Skeletal muscle tissue (tissue), 4 donors: ENCODE results near the gene LHX4. TPM values are rescaled to one million over a fixed set of nuclear protein-coding genes. Genes with fewer than 3 reads are reported as not detected.

Source experiments
- H3K27ac ChIP-seq: one replicate; pipeline ENCODE4 v1.7.0; 2013; ENCODE audit warnings: mild to moderate bottlenecking, low read depth, low read length, inconsistent platforms
- H3K27me3 ChIP-seq, 3 donors: one replicate each; pipeline ENCODE4 v1.7.0; 2013; ENCODE audit warnings: low read length in 3 of 3; ENCODE audit not compliant: control insufficient read depth in 3 of 3, insufficient read depth in 3 of 3
- H3K36me3 ChIP-seq, 3 donors: one replicate each; pipeline ENCODE4 v1.7.0; 2013; ENCODE audit warnings: low read length in 3 of 3; ENCODE audit not compliant: control insufficient read depth in 3 of 3, insufficient read depth in 3 of 3
- H3K4me1 ChIP-seq, 3 donors: one replicate each; pipeline ENCODE4 v1.7.0; 2013; ENCODE audit warnings: low read length in 3 of 3, mild to moderate bottlenecking in 3 of 3; ENCODE audit not compliant: control insufficient read depth in 3 of 3, insufficient read depth in 3 of 3
- H3K4me3 ChIP-seq, 3 donors: one replicate each; pipeline ENCODE4 v1.7.0; 2013; ENCODE audit warnings: low read length in 3 of 3
- H3K9ac ChIP-seq, 3 donors: one replicate each; pipeline ENCODE4 v1.7.0; 2013; ENCODE audit warnings: low read length in 3 of 3, mild to moderate bottlenecking in 3 of 3, moderate library complexity in 2 of 3, low read depth in 1 of 3
- H3K9me3 ChIP-seq, 3 donors: one replicate each; pipeline ENCODE4 v1.7.0; 2013; ENCODE audit warnings: low read length in 3 of 3; ENCODE audit not compliant: control insufficient read depth in 3 of 3
- total RNA-seq: library from RNA; depleted of rRNA; stranded (reverse); fragments of >200 nt; gene quantifications from one replicate; pipeline ENCODE4 v1.2.3, GENCODE V29; 2014
- donor health status: Osteomylitis.

Gene LHX4
- total RNA-seq, 1 donor from 2014 or later, result not detected

DNA sequence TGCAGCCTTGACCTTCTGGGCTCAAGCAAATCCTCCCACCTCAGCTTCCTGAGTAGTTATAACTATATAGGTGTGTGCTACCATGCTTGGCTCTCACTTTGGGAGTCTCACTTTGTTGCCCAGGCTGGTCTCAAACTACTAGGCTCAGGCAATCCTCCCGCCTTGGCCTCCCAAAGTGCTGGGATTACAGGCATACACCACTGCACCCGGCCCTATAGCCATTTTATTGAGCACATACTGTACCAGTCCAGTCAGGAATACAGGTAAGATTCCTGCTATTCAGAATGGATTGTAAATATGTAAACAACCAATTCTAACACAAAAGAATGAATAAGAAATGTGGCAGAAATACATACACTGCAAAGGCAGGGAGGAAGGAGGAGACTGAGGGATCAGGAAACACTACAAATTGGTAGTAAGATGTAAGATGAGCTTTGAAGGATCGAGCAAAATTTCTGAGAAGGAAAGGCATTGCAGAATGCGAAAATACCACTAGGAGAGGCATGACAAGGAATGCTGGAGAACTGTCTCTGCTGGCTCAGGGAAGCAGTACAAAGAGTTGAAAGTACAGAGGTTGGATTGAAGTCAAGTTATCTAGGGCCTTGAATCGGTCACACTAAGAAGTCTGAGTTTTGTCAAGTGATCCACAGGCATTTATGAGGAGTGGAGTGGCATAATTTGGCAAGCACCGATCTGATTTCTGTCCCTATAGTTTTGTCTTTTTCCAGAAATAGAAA, 60.4 kb downstream of the LHX4 start:
- no peak overlapping the region for H3K27ac ChIP-seq
- H3K36me3 ChIP-seq, result peaks cover 0 to 2% (median 0%) of the 10 kb centered on the region in 3 donors
- no peaks in the 10 kb centered on the region for H3K27me3 ChIP-seq
- no peaks in the 10 kb centered on the region for H3K9me3 ChIP-seq
- no peaks in the 10 kb centered on the region for H3K4me1 ChIP-seq
- no peak overlapping the region for H3K4me3 ChIP-seq
- no peak overlapping the region for H3K9ac ChIP-seq

DNA sequence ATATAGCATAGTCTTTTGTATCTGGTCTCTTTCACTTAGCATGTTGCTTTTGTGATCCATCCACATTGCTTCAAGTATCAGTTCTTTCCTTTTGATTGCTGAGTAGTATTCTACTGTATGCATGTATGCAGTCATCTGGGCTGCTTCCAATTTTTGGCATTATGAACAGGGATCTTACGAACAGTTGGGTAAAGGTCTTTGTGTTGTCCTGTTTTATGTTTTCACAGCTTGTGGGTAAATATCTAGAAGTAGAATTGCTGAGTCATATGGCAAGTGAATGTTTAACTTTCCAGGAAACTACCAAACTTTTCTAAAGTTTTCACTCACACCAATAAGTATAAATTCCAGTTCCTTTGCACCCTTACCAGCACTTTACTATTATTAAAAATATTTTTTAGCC, 60.9 kb downstream of the LHX4 start:
- H3K4me3 ChIP-seq, result no peak overlapping the region
- H3K27ac ChIP-seq, result no peak overlapping the region
- no peak overlapping the region for H3K9ac ChIP-seq
- H3K9me3 ChIP-seq, result no peaks in the 10 kb centered on the region
- H3K36me3 ChIP-seq, result peaks cover 0 to 2% (median 0%) of the 10 kb centered on the region in 3 donors
- no peaks in the 10 kb centered on the region for H3K4me1 ChIP-seq
- no peaks in the 10 kb centered on the region for H3K27me3 ChIP-seq

DNA sequence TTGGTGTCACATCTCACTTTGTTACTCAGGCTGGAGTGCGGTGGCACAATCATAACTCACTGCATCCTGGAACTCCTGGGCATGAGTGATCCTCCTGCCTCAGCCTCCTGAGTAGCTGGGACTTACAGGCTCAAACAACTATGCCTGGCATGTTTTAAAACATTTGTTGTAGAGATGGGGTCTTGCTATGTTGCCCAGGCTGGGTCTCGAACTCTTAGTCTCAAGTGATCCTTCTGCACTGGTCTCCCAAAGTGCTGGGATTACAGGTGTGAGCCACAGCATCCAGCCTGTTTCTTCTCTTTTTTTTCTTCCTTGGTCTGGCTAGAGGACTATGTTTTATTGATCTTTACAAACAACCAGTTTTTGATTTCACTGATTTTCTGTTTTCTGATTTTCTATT, 64.6 kb downstream of the LHX4 start:
- H3K27me3 ChIP-seq, result no peaks in the 10 kb centered on the region
- H3K4me3 ChIP-seq, result no peak overlapping the region
- H3K9me3 ChIP-seq, result no peaks in the 10 kb centered on the region
- H3K27ac ChIP-seq, result no peak overlapping the region
- no peaks in the 10 kb centered on the region for H3K4me1 ChIP-seq
- H3K36me3 ChIP-seq, result no peaks in the 10 kb centered on the region
- no peak overlapping the region for H3K9ac ChIP-seq

DNA sequence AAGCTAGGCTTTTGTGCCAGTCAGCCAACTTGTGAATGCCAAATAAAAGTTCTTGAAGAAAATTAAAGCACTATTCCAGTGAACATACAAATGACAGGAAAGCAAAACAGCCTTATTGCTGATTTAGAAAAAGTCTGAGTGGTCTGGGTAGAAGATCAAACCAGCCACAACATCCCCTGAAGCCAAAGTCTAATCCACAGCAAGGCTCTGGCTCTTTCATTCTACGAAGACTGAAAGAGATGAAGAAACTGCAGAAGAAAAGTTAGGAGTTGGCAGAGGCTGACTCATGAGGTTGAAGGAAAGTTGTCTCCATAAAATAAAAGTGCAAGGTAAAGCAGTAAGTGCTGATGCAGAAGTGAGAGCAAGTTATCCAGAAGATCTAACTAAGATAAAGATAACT, 65.9 kb downstream of the LHX4 start:
- Histone ChIP-seq H3K36me3 (no peaks in the 10 kb centered on the region), H3K4me3 (no peak overlapping the region), H3K9ac (no peak overlapping the region), H3K27me3 (no peaks in the 10 kb centered on the region), H3K4me1 (no peaks in the 10 kb centered on the region), H3K9me3 (no peaks in the 10 kb centered on the region), H3K27ac (no peak overlapping the region)

DNA sequence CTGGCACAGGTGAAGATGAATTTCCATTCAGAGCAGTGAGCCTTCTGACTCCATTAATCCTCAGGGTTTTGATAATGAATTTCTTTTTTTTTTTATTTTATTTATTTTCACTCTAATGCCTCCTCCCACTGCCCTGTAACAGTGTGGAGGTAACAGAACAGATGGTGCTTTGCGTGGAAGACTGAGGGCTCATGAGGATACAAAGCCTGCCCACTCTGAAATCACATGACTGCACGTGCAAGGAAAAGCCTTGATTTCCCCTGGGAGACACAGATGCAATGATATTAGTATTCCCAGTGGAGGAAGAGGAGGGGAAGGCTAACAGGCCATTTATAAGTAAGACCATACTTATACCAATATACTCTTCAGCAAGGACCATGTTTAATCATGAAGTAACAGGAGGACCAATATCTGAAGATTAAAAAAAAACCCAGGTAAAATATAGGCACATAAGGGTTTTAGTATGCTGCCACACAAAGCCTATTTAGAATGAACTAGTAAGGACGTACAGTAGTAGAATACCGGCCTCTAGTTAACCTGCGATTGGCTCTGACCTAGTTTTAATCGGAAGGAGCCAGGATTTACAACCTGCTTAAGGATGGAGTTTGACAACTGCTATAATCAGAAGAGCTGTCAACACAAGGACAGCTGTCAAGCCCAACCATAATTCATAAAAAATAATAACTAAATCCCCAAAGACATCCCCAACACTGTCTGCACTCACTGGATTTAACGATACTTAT, 69.6 kb downstream of the LHX4 start:
- Histone ChIP-seq H3K4me1 (no peaks in the 10 kb centered on the region), H3K9ac (no peak overlapping the region), H3K36me3 (no peaks in the 10 kb centered on the region), H3K27me3 (no peaks in the 10 kb centered on the region), H3K9me3 (no peaks in the 10 kb centered on the region), H3K4me3 (no peak overlapping the region), H3K27ac (no peak overlapping the region)

DNA sequence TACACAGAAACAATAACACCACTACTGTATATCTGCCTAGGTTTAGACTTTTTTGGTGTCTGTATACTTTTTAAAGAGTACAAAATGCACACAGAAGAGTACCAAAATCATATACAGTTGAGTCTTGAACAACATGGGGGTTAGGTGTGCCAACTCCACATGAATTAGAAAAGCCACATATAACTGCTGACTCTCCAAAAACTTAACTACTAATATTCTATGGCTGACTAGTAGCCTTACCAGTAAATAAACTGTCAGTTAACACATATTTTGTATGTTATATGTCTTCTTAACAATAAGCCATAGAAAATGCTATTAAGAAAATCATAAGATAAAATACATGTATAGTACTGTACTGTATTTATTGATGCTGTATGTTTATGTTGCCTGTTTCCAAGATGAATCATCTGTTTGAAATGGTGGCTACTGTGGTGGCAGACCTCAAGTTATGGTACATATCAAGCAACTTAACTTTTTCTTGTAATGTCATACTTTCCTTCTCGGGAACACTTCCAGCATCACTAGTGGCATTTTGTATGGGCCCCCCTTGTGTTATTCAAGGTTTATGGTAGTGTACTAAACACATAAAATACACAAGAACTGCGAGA, 71.2 kb downstream of the LHX4 start:
- no peaks in the 10 kb centered on the region for H3K36me3 ChIP-seq
- no peaks in the 10 kb centered on the region for H3K9me3 ChIP-seq
- no peak overlapping the region for H3K27ac ChIP-seq
- H3K9ac ChIP-seq, result no peak overlapping the region
- H3K4me1 ChIP-seq, result no peaks in the 10 kb centered on the region
- H3K27me3 ChIP-seq, result no peaks in the 10 kb centered on the region
- no peak overlapping the region for H3K4me3 ChIP-seq

DNA sequence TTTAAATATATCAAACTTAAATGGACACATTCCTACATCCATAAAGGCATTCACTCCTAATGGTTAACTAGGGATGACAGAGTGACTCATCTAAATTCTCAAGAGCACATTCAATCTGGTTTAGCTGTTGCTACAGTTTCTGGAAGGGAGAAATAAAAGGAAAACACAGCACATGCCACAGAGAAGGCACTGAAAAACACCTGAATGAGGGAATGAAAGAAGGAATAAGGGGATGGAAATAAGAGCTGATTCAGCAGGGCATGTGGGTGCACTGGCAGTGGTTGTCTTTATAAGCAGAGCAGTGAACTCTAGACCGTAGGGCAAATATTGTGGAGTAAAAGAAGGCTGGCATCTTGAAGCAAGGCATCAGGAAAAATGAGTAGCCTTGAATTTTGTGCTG, 79.3 kb downstream of the LHX4 start:
- H3K36me3 ChIP-seq, result peaks cover 0 to 4% (median 0%) of the 10 kb centered on the region in 3 donors
- no peak overlapping the region for H3K9ac ChIP-seq
- no peak overlapping the region for H3K27ac ChIP-seq
- no peaks in the 10 kb centered on the region for H3K27me3 ChIP-seq
- H3K9me3 ChIP-seq, result no peaks in the 10 kb centered on the region
- no peaks in the 10 kb centered on the region for H3K4me1 ChIP-seq
- H3K4me3 ChIP-seq, result no peak overlapping the region

DNA sequence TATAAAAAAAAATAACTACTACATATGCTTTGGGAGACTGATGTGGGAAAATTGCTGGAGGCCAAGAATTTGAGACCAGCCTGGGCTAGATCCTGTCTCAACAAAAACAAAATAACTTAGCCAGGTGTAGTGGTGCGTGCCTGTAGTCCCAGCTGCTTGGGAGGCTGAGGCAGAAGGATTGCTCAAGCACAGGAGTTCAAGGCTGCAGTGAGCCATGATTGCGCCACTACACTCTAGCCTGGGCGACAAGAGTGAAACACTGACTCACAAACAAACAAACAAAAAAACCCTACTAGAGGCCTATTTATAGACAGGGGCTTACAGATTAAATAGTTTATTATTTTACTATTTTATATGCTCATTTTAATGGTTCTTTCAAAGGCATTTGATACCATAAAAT, 80.0 kb downstream of the LHX4 start:
- H3K4me3 ChIP-seq, result no peak overlapping the region
- peaks cover 0 to 4% (median 0%) of the 10 kb centered on the region in 3 donors for H3K36me3 ChIP-seq
- H3K27me3 ChIP-seq, result no peaks in the 10 kb centered on the region
- H3K9me3 ChIP-seq, result no peaks in the 10 kb centered on the region
- no peak overlapping the region for H3K27ac ChIP-seq
- no peaks in the 10 kb centered on the region for H3K4me1 ChIP-seq
- H3K9ac ChIP-seq, result no peak overlapping the region

DNA sequence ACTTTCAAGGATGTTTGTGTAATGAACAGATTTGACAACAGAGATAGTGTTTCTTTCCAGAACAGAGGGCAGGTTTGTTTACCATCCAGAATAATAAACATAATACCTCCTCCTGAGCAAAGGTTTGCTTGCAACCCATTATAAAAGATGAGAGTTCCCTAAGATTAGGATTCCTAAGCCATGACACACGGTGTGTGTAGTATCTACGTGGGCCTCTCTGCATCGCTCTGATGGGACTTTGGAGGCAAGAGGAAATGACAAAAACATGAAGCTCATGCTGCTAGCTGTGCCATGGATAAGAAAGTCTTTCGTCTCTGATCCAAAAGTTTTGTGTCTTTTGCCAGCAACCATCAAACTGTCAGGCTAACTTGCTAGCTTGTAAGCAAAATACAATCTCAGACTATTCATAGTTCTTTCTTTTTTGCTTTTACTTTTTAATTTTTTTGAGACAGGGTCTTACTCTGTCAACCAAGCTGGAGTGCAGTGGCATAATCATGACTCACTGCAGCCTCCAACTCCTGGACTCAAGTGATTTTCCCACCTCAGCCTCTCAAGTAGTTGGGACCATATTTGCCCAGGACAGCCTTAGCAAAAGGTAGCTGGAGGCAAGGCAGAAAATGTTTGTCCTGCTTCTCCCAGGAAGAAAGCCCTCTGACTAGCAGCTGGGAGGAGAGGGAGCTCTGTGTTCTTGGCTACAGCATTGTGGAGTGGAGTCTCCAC, 81.1 kb downstream of the LHX4 start:
- peaks cover 0 to 4% (median 0%) of the 10 kb centered on the region in 3 donors for H3K36me3 ChIP-seq
- no peaks in the 10 kb centered on the region for H3K9me3 ChIP-seq
- H3K9ac ChIP-seq, result no peak overlapping the region
- no peaks in the 10 kb centered on the region for H3K27me3 ChIP-seq
- H3K27ac ChIP-seq, result no peak overlapping the region
- H3K4me3 ChIP-seq, result no peak overlapping the region
- no peaks in the 10 kb centered on the region for H3K4me1 ChIP-seq
